GM12878 (cell line): ENCODE data around the gene SAMD3. TPM values are rescaled to one million over a fixed set of nuclear protein-coding genes. Genes with fewer than 3 reads are reported as not detected.

Experiments
- ATAC-seq: fragments of 200-7000 bp; cut with Tn5 transposase; 3 replicates; pipeline ENCODE4 v1.9.1; 2020; ENCODE audit warnings: mild to moderate bottlenecking, moderate library complexity
- BruUV-seq: library from RNA; stranded (reverse); fragments of 400-500 nt; replicated peaks from 2 replicates; lab custom pipeline; 2021; lab: Mats Ljungman, UMichigan
- CTCF ChIA-PET: fragments of 300-600 bp; sonication (Branson Sonifier 250); formaldehyde crosslinking; extraction: SDS; loops from one replicate; lab custom pipeline; 2021; ENCODE audit warnings: inconsistent platforms; lab: Yijun Ruan, JAX
- POLR2A ChIA-PET: fragments of 350-600 bp; formaldehyde crosslinking; extraction: SDS; loops from one replicate; lab custom pipeline; 2021; ENCODE audit warnings: inconsistent platforms; lab: Charles Lee
- RAD21 ChIA-PET: fragments of 300-600 bp; sonication (Branson Sonifier 250); formaldehyde crosslinking; loops from one replicate; lab custom pipeline; 2023; ENCODE audit warnings: antibody characterized with exemption; ENCODE audit not compliant: unreplicated experiment; lab: Charles Lee
- SMC1A ChIA-PET: fragments of 300-600 bp; sonication (Branson Sonifier 250); formaldehyde crosslinking; loops from one replicate; lab custom pipeline; 2023; ENCODE audit not compliant: unreplicated experiment, uncharacterized antibody; lab: Charles Lee
- DNase-seq: peaks from one replicate; pipeline ENCODE4 v3.0.0-alpha.2; 2011; ENCODE audit warnings: low read depth, low spot score
- FAIRE-seq: peaks from 3 replicates; lab custom pipeline; 2011; peaks lifted over from hg19 to GRCh38; lab: Jason Lieb, UNC
- H2AFZ ChIP-seq: 2 replicates; pipeline ENCODE4 v1.6.0; 2011; ENCODE audit warnings: low read depth, low read length, control low read depth; ENCODE audit not compliant: control insufficient read depth
- H3K27ac ChIP-seq: 2 replicates; pipeline ENCODE4 v1.5.1; 2011; ENCODE audit warnings: control low read depth; ENCODE audit not compliant: control insufficient read depth, insufficient read depth
- H3K27me3 ChIP-seq, 2 experiments: replicated peaks in 1 of 2; 2 replicates each; pipeline versions ENCODE4 v1.6.0 to v1.6.1; 2011; ENCODE audit warnings: low read length in 1 of 2; ENCODE audit not compliant: control insufficient read depth in 2 of 2, insufficient read depth in 2 of 2
- H3K36me3 ChIP-seq, 2 experiments: 2 replicates each; pipeline ENCODE4 v1.5.1; 2011; ENCODE audit warnings: low read length in 1 of 2; ENCODE audit not compliant: control insufficient read depth in 2 of 2, insufficient read depth in 2 of 2
- H3K4me1 ChIP-seq: 2 replicates; pipeline ENCODE4 v1.6.1; 2011; ENCODE audit warnings: mild to moderate bottlenecking, low read length, moderate library complexity, mixed read lengths; ENCODE audit not compliant: control insufficient read depth, insufficient read depth
- H3K4me2 ChIP-seq: 2 replicates; pipeline ENCODE4 v1.6.0; 2011; ENCODE audit warnings: control low read depth; ENCODE audit not compliant: control insufficient read depth, insufficient read depth
- H3K4me3 ChIP-seq: fragments of 200-600 bp; sonication (generic); 2 replicates; pipeline ENCODE4 v1.5.1; 2016
- H3K79me2 ChIP-seq: 2 replicates; pipeline ENCODE4 v1.6.0; 2011; ENCODE audit warnings: low read length; ENCODE audit not compliant: control insufficient read depth, insufficient read depth
- H3K9ac ChIP-seq: 2 replicates; pipeline ENCODE4 v1.8.0; 2011; ENCODE audit warnings: low read length, control low read depth, mixed read lengths; ENCODE audit not compliant: control insufficient read depth, insufficient read depth
- H3K9me3 ChIP-seq: replicated peaks from 3 replicates; pipeline ENCODE4 v1.5.1; 2011; ENCODE audit warnings: mild to moderate bottlenecking, low read length; ENCODE audit not compliant: control insufficient read depth, insufficient read depth
- H4K20me1 ChIP-seq: 2 replicates; pipeline ENCODE4 v1.6.0; 2011; ENCODE audit not compliant: control insufficient read depth, insufficient read depth
- CREB1 ChIP-seq: IDR thresholded peaks from 2 replicates; pipeline ENCODE4 v1.6.1; 2012; ENCODE audit warnings: low read depth, mild to moderate bottlenecking, inconsistent platforms
- MYB ChIP-seq: fragments of 150-350 bp; IDR thresholded peaks from 2 replicates; pipeline ENCODE4 v1.6.1; 2014; ENCODE audit warnings: mild to moderate bottlenecking, low read depth, low read length, borderline replicate concordance
- NFYA ChIP-seq: IDR thresholded peaks from 2 replicates; pipeline ENCODE4 v1.6.1; 2011; ENCODE audit warnings: low read depth, mild to moderate bottlenecking, low read length, improper control_type of control experiment, borderline replicate concordance
- NFYB ChIP-seq: IDR thresholded peaks from 2 replicates; pipeline ENCODE4 v1.6.1; 2011; ENCODE audit warnings: low read depth, mild to moderate bottlenecking, low read length, improper control_type of control experiment, moderate library complexity; ENCODE audit not compliant: insufficient read depth
- PAX5 ChIP-seq: IDR thresholded peaks from 2 replicates; pipeline ENCODE4 v1.6.1; 2011; ENCODE audit warnings: low read depth, low read length, borderline replicate concordance
- RBBP5 ChIP-seq: fragments of 200-600 bp; sonication (generic); conservative IDR thresholded peaks from 2 replicates; pipeline ENCODE4 v1.6.1; 2016
- SMC3 ChIP-seq: IDR thresholded peaks from 2 replicates; pipeline ENCODE4 v1.6.1; 2011; ENCODE audit warnings: low read length, improper control_type of control experiment, borderline replicate concordance
- SRF ChIP-seq, 2 experiments: IDR thresholded peaks; 2 replicates each; pipeline ENCODE4 v1.6.1; 2011; ENCODE audit warnings: low read depth in 2 of 2, low read length in 2 of 2, mild to moderate bottlenecking in 1 of 2, moderate library complexity in 1 of 2
- ZNF274 ChIP-seq: IDR thresholded peaks from one replicate; pipeline ENCODE4 v1.8.0; 2011; ENCODE audit not compliant: insufficient read length, insufficient read depth
- WGBS: methylation state at CpG from one replicate; pipeline ENCODE4 v1.1.6; 2016; ENCODE audit warnings: low lambda C conversion rate; ENCODE audit not compliant: insufficient replicate concordance, insufficient coverage; ENCODE audit errors: missing lambda C conversion rate; 5-methylcytosine and 5-hydroxymethylcytosine counted together
- in situ Hi-C: fragments of 300-500 bp; cut with MboI; formaldehyde crosslinking; loops from 9 replicates; pipeline ENCODE4 v1.14.3; 2018; ENCODE audit warnings: mixed read lengths
- intact Hi-C: fragments of 100-400 bp; cut with micrococcal nuclease; formaldehyde crosslinking; loops from one replicate; pipeline ENCODE4 v1.14.2; 2022; ENCODE audit not compliant: unreplicated experiment
- polyA plus RNA-seq, 11 experiments: library from polyadenylated mRNA; depleted of rRNA in 4 of 11; unstranded in 6 of 11; stranded (reverse) in 5 of 11; fragments of >200 nt; fragmentation: Nextera tagmentation in 4 of 11; fragmentation: Illumina TruSeq in 1 of 11; extraction: Ambion mirVana in 4 of 11; extraction: Trizol in 1 of 11; gene quantifications; 1 replicate in 1 of 11; 2 replicates in 10 of 11; pipeline versions ENCODE4 v1.2.1 to v1.2.3, GENCODE V29; 2011 to 2016; ENCODE audit warnings: inconsistent platforms in 2 of 11, missing spikeins in 2 of 11, low read depth in 1 of 11
- total RNA-seq, 4 experiments: library from RNA; depleted of rRNA in 3 of 4; stranded (reverse); fragments of >200 nt in 3 of 4; fragmentation: Illumina TruSeq in 1 of 4; extraction: Trizol in 1 of 4; gene quantifications; 2 replicates each; pipeline versions ENCODE4 v1.2.1 to v1.2.3, GENCODE V29; 2013 to 2021
- TF ChIP-seq, protein P1 (sequence below): fragments of 450-650 bp; IDR thresholded peaks from 2 replicates; pipeline ENCODE4 v1.6.1; 2016; ENCODE audit warnings: mild to moderate bottlenecking
- TF ChIP-seq, protein P2 (sequence below): fragments of 450-650 bp; conservative IDR thresholded peaks from 2 replicates; pipeline ENCODE4 v1.6.1; 2017; ENCODE audit warnings: mild to moderate bottlenecking, moderate library complexity
- TF ChIP-seq, protein P3 (sequence below): fragments of 450-650 bp; IDR thresholded peaks from 2 replicates; pipeline ENCODE4 v1.6.1; 2018; ENCODE audit warnings: borderline replicate concordance, mild to moderate bottlenecking; ENCODE audit not compliant: partially characterized antibody
- TF ChIP-seq, protein P4 (sequence below): IDR thresholded peaks from 2 replicates; pipeline ENCODE4 v1.6.1; 2011; ENCODE audit warnings: borderline replicate concordance, low read depth, mild to moderate bottlenecking, moderate library complexity, mixed read lengths, low read length; ENCODE audit not compliant: insufficient read depth; ENCODE audit errors: extremely low read length
- TF ChIP-seq, protein P5 (sequence below): fragments of 450-650 bp; formaldehyde crosslinking; IDR thresholded peaks from 2 replicates; pipeline ENCODE4 v1.5.0; 2022; ENCODE audit warnings: mild to moderate bottlenecking, missing genetic modification characterization

Gene SAMD3
- total and polyA plus RNA-seq, 10 of the 15 experiments (the other 5 are each of a cell fraction or from before 2014, with no cell fraction given), result 0.04 to 2.3 (median 0.39) TPM; not detected in 2

DNA sequence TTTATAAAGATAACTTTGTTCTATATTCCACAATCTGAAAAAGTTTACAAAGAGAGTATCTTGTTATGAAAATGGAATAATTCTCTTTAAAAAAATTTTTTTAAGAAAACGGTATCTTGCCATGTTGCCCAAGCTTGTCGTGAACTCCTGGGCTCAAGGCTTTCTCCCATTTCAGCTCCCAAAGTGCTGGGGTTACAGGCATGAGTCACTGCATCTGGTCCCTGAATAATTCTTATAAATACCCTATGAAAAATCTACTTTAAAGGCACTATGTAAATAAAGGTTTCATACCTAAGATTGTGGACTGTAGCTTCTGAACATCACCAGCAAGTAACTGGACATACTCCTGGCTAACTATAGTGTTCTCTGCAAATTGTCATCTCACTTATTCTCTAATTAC lies 60.3 kb downstream of the SAMD3 start:
- no peak overlapping the region for H3K4me2 ChIP-seq
- no peak overlapping the region for H2AFZ ChIP-seq
- in situ Hi-C loops, result no loop called here
- H3K4me1 ChIP-seq, result no peaks in the 10 kb centered on the region
- FAIRE-seq (no peak), DNase-seq (no peak), ATAC-seq (no peak)
- SMC1A ChIA-PET, result interaction anchor here (0.7 to 1.5 kb wide), 4 partner anchors 15 to 536 kb away, joined by 3 read pairs; no protein-coding TSS in a partner anchor
- RAD21 ChIA-PET, result no interaction called here
- no peaks in the 10 kb centered on the region for H4K20me1 ChIP-seq
- WGBS, result 100% methylated on average over 2 of the region's 2 CpGs
- no peak overlapping the region for H3K4me3 ChIP-seq
- H3K9ac ChIP-seq, result no peak overlapping the region
- no peaks in the 10 kb centered on the region; the same call in 2 of the 3 replicates for H3K9me3 ChIP-seq
- CTCF ChIA-PET, result interaction anchor here (1.3 to 2.5 kb wide), 3 partner anchors 13 to 87 kb away, joined by 3 to 10 read pairs (median 4); no protein-coding TSS in a partner anchor
- H3K79me2 ChIP-seq, result no peaks in the 10 kb centered on the region
- POLR2A ChIA-PET, result no interaction called here
- no TSS peak for BruUV-seq
- no peaks in the 10 kb centered on the region for H3K36me3 ChIP-seq
- no peaks in the 10 kb centered on the region; a peak in 1 of 4 replicates for H3K27me3 ChIP-seq
- H3K27ac ChIP-seq, result no peak overlapping the region
- intact Hi-C loops, result no loop called here
- TF ChIP-seq, protein P1, sequence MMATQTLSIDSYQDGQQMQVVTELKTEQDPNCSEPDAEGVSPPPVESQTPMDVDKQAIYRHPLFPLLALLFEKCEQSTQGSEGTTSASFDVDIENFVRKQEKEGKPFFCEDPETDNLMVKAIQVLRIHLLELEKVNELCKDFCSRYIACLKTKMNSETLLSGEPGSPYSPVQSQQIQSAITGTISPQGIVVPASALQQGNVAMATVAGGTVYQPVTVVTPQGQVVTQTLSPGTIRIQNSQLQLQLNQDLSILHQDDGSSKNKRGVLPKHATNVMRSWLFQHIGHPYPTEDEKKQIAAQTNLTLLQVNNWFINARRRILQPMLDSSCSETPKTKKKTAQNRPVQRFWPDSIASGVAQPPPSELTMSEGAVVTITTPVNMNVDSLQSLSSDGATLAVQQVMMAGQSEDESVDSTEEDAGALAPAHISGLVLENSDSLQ, result no peak
- TF ChIP-seq SMC3 (no peak), RBBP5 (no peak), NFYA (no peak), MYB (no peak), SRF (IDR thresholded peaks at IDR 0.05; ENCODE audit: low read depth in 2 of 2, low read length in 2 of 2) (no peak), NFYB (no peak), PAX5 (no peak), ZNF274 (no peak), CREB1 (no peak)
- TF ChIP-seq, protein P2, sequence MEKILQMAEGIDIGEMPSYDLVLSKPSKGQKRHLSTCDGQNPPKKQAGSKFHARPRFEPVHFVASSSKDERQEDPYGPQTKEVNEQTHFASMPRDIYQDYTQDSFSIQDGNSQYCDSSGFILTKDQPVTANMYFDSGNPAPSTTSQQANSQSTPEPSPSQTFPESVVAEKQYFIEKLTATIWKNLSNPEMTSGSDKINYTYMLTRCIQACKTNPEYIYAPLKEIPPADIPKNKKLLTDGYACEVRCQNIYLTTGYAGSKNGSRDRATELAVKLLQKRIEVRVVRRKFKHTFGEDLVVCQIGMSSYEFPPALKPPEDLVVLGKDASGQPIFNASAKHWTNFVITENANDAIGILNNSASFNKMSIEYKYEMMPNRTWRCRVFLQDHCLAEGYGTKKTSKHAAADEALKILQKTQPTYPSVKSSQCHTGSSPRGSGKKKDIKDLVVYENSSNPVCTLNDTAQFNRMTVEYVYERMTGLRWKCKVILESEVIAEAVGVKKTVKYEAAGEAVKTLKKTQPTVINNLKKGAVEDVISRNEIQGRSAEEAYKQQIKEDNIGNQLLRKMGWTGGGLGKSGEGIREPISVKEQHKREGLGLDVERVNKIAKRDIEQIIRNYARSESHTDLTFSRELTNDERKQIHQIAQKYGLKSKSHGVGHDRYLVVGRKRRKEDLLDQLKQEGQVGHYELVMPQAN, result no peak
- TF ChIP-seq, protein P3, sequence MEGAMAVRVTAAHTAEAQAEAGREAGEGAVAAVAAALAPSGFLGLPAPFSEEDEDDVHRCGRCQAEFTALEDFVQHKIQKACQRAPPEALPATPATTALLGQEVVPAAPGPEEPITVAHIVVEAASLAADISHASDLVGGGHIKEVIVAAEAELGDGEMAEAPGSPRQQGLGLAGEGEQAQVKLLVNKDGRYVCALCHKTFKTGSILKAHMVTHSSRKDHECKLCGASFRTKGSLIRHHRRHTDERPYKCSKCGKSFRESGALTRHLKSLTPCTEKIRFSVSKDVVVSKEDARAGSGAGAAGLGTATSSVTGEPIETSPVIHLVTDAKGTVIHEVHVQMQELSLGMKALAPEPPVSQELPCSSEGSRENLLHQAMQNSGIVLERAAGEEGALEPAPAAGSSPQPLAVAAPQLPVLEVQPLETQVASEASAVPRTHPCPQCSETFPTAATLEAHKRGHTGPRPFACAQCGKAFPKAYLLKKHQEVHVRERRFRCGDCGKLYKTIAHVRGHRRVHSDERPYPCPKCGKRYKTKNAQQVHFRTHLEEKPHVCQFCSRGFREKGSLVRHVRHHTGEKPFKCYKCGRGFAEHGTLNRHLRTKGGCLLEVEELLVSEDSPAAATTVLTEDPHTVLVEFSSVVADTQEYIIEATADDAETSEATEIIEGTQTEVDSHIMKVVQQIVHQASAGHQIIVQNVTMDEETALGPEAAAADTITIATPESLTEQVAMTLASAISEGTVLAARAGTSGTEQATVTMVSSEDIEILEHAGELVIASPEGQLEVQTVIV, result no peak
- TF ChIP-seq, protein P4, sequence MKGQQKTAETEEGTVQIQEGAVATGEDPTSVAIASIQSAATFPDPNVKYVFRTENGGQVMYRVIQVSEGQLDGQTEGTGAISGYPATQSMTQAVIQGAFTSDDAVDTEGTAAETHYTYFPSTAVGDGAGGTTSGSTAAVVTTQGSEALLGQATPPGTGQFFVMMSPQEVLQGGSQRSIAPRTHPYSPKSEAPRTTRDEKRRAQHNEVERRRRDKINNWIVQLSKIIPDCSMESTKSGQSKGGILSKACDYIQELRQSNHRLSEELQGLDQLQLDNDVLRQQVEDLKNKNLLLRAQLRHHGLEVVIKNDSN, result no peak
- TF ChIP-seq, protein P5, sequence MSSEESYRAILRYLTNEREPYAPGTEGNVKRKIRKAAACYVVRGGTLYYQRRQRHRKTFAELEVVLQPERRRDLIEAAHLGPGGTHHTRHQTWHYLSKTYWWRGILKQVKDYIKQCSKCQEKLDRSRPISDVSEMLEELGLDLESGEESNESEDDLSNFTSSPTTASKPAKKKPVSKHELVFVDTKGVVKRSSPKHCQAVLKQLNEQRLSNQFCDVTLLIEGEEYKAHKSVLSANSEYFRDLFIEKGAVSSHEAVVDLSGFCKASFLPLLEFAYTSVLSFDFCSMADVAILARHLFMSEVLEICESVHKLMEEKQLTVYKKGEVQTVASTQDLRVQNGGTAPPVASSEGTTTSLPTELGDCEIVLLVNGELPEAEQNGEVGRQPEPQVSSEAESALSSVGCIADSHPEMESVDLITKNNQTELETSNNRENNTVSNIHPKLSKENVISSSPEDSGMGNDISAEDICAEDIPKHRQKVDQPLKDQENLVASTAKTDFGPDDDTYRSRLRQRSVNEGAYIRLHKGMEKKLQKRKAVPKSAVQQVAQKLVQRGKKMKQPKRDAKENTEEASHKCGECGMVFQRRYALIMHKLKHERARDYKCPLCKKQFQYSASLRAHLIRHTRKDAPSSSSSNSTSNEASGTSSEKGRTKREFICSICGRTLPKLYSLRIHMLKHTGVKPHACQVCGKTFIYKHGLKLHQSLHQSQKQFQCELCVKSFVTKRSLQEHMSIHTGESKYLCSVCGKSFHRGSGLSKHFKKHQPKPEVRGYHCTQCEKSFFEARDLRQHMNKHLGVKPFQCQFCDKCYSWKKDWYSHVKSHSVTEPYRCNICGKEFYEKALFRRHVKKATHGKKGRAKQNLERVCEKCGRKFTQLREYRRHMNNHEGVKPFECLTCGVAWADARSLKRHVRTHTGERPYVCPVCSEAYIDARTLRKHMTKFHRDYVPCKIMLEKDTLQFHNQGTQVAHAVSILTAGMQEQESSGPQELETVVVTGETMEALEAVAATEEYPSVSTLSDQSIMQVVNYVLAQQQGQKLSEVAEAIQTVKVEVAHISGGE (CRISPR knock-in tag), result no peak
